ENCODE results near the gene RSRC2.

GRCh38 chr12:122518908-122519307 is 7.8 kb downstream of the RSRC2 start:
- TF ChIP-seq POLR2AphosphoS5 (IDR thresholded peaks at IDR 0.05; ENCODE audit: low read depth, low read length) (no peak), REST (IDR thresholded peaks at IDR 0.05; ENCODE audit: insufficient read depth in 1 of 2, low read depth in 2 of 2, low read length in 2 of 2) (no peak)

Data from PFSK-1 (cell line).